HEK293 (cell line): ENCODE data around the gene SUMO1.
A peak's percentile ranks its signal among the peaks of the same experiment; 100 is the strongest.

ENCODE experiments used
- CTCF ChIA-PET: fragments of 350-600 bp; formaldehyde crosslinking; extraction: SDS; loops from one replicate; lab custom pipeline; 2021; ENCODE audit warnings: antibody characterized with exemption; lab: Yijun Ruan, JAX
- POLR2A ChIA-PET: fragments of 300-600 bp; formaldehyde crosslinking; extraction: SDS; loops from one replicate; lab custom pipeline; 2020; ENCODE audit warnings: antibody characterized with exemption, inconsistent platforms; lab: Yijun Ruan, JAX
- H3K27ac ChIP-seq: fragments of 200-500 bp; sonication (Bioruptor generic); 2 replicates; pipeline ENCODE4 v1.5.1; 2014; ENCODE audit warnings: low read depth, low read length, control low read depth, inconsistent platforms; ENCODE audit errors: extremely low read depth
- H3K36me3 ChIP-seq, 2 experiments: fragments of 200-500 bp in 1 of 2; sonication (Bioruptor generic) in 1 of 2; 1 replicate in 1 of 2; 2 replicates in 1 of 2; pipeline ENCODE4 v1.5.1; 2014 to 2017; ENCODE audit warnings: inconsistent platforms in 2 of 2, low read length in 2 of 2; ENCODE audit not compliant: control insufficient read depth in 2 of 2, insufficient read depth in 1 of 2
- H3K4me1 ChIP-seq: fragments of 200-500 bp; sonication (Bioruptor generic); 2 replicates; pipeline ENCODE4 v1.5.1; 2014; ENCODE audit warnings: mild to moderate bottlenecking, low read length, inconsistent platforms; ENCODE audit not compliant: control insufficient read depth, insufficient read depth
- H3K4me3 ChIP-seq: 2 replicates; pipeline ENCODE4 v1.5.1; 2011; ENCODE audit warnings: low read depth, mild to moderate bottlenecking, control low read depth, low read length, moderate library complexity
- H3K9me3 ChIP-seq: fragments of 200-500 bp; sonication (Bioruptor generic); 2 replicates; pipeline ENCODE4 v1.5.1; 2014; ENCODE audit warnings: low read depth, low read length, inconsistent platforms; ENCODE audit not compliant: control insufficient read depth, insufficient read depth
- GLIS2 ChIP-seq: fragments of 450-650 bp; formaldehyde crosslinking; IDR thresholded peaks from 2 replicates; pipeline ENCODE4 v1.5.1; 2016; ENCODE audit warnings: missing biosample characterization, missing genetic modification characterization
- OSR2 ChIP-seq: fragments of 450-650 bp; formaldehyde crosslinking; IDR thresholded peaks from 2 replicates; pipeline ENCODE4 v1.5.1; 2016; ENCODE audit warnings: missing biosample characterization, missing genetic modification characterization
- PRDM1 ChIP-seq: fragments of 450-650 bp; formaldehyde crosslinking; IDR thresholded peaks from 2 replicates; pipeline ENCODE4; 2016; ENCODE audit warnings: missing biosample characterization, missing genetic modification characterization
- RBAK ChIP-seq: fragments of 450-650 bp; formaldehyde crosslinking; IDR thresholded peaks from 2 replicates; pipeline ENCODE4 v1.5.1; 2016; ENCODE audit warnings: missing biosample characterization, missing genetic modification characterization
- SALL2 ChIP-seq: fragments of 450-650 bp; formaldehyde crosslinking; IDR thresholded peaks from 2 replicates; pipeline ENCODE4 v1.5.0; 2017; ENCODE audit warnings: missing biosample characterization, mild to moderate bottlenecking, missing genetic modification characterization, borderline replicate concordance
- SCRT2 ChIP-seq: fragments of 450-650 bp; formaldehyde crosslinking; IDR thresholded peaks from 2 replicates; pipeline ENCODE4 v1.5.1; 2016; ENCODE audit warnings: missing biosample characterization, missing genetic modification characterization
- WT1 ChIP-seq: fragments of 450-650 bp; formaldehyde crosslinking; IDR thresholded peaks from 2 replicates; pipeline ENCODE4 v1.5.1; 2016; ENCODE audit warnings: missing biosample characterization, missing genetic modification characterization
- ZBTB17 ChIP-seq: fragments of 450-650 bp; formaldehyde crosslinking; IDR thresholded peaks from 2 replicates; pipeline ENCODE4 v1.5.1; 2016; ENCODE audit warnings: missing biosample characterization, missing genetic modification characterization
- ZFP69B ChIP-seq: fragments of 450-650 bp; formaldehyde crosslinking; IDR thresholded peaks from 2 replicates; pipeline ENCODE4 v1.5.1; 2016; ENCODE audit warnings: missing biosample characterization, missing genetic modification characterization
- ZNF121 ChIP-seq: fragments of 450-650 bp; formaldehyde crosslinking; IDR thresholded peaks from 2 replicates; pipeline ENCODE4 v1.5.1; 2016; ENCODE audit warnings: missing biosample characterization, missing genetic modification characterization
- ZNF169 ChIP-seq: fragments of 450-650 bp; formaldehyde crosslinking; IDR thresholded peaks from 2 replicates; pipeline ENCODE4 v1.5.1; 2016; ENCODE audit warnings: missing biosample characterization, missing genetic modification characterization
- ZNF2 ChIP-seq: fragments of 450-650 bp; formaldehyde crosslinking; IDR thresholded peaks from 2 replicates; pipeline ENCODE4 v1.5.1; 2016; ENCODE audit warnings: missing biosample characterization, missing genetic modification characterization
- ZNF292 ChIP-seq: fragments of 450-650 bp; formaldehyde crosslinking; IDR thresholded peaks from 2 replicates; pipeline ENCODE4 v1.5.1; 2016; ENCODE audit warnings: low read depth, missing biosample characterization, missing genetic modification characterization, borderline replicate concordance
- ZNF366 ChIP-seq: fragments of 450-650 bp; formaldehyde crosslinking; conservative IDR thresholded peaks from 2 replicates; pipeline ENCODE4 v1.5.1; 2016; ENCODE audit warnings: missing biosample characterization, missing genetic modification characterization
- ZNF501 ChIP-seq: fragments of 450-650 bp; formaldehyde crosslinking; IDR thresholded peaks from 2 replicates; pipeline ENCODE4 v1.5.1; 2016; ENCODE audit warnings: missing biosample characterization, missing genetic modification characterization
- ZNF514 ChIP-seq: fragments of 450-650 bp; formaldehyde crosslinking; IDR thresholded peaks from 2 replicates; pipeline ENCODE4 v1.5.1; 2016; ENCODE audit warnings: missing biosample characterization, missing genetic modification characterization
- ZNF558 ChIP-seq: fragments of 450-650 bp; formaldehyde crosslinking; IDR thresholded peaks from 2 replicates; pipeline ENCODE4 v1.5.1; 2016; ENCODE audit warnings: missing biosample characterization, missing genetic modification characterization
- ZNF585B ChIP-seq: fragments of 450-650 bp; formaldehyde crosslinking; IDR thresholded peaks from 2 replicates; pipeline ENCODE4 v1.5.1; 2016; ENCODE audit warnings: missing biosample characterization, missing genetic modification characterization
- ZNF596 ChIP-seq: fragments of 450-650 bp; IDR thresholded peaks from 2 replicates; pipeline ENCODE4 v1.5.0; 2018; ENCODE audit warnings: missing biosample characterization, mild to moderate bottlenecking, missing genetic modification characterization, moderate library complexity
- ZNF600 ChIP-seq: fragments of 450-650 bp; formaldehyde crosslinking; IDR thresholded peaks from 2 replicates; pipeline ENCODE4 v1.5.1; 2016; ENCODE audit warnings: missing biosample characterization, missing genetic modification characterization
- ZSCAN16 ChIP-seq: fragments of 450-650 bp; formaldehyde crosslinking; IDR thresholded peaks from 2 replicates; pipeline ENCODE4 v1.5.1; 2016; ENCODE audit warnings: missing biosample characterization, missing genetic modification characterization
- TF ChIP-seq, protein P1 (sequence below): fragments of 450-650 bp; IDR thresholded peaks from 2 replicates; pipeline ENCODE4 v1.5.1; 2018; ENCODE audit warnings: missing biosample characterization, mild to moderate bottlenecking, missing genetic modification characterization
- TF ChIP-seq, protein P2 (sequence below): fragments of 450-650 bp; formaldehyde crosslinking; IDR thresholded peaks from 2 replicates; pipeline ENCODE4 v1.5.1; 2017; ENCODE audit warnings: missing biosample characterization, mild to moderate bottlenecking, missing genetic modification characterization, moderate library complexity
- TF ChIP-seq, protein P3 (sequence below): fragments of 450-650 bp; formaldehyde crosslinking; IDR thresholded peaks from 2 replicates; pipeline ENCODE4 v1.5.1; 2016; ENCODE audit warnings: missing biosample characterization, missing genetic modification characterization
- TF ChIP-seq, protein P4 (sequence below): fragments of 450-650 bp; formaldehyde crosslinking; IDR thresholded peaks from 2 replicates; pipeline ENCODE4 v1.5.1; 2016; ENCODE audit warnings: missing biosample characterization, missing genetic modification characterization
- TF ChIP-seq, protein P5 (sequence below): fragments of 450-650 bp; formaldehyde crosslinking; IDR thresholded peaks from 2 replicates; pipeline ENCODE4 v1.5.1; 2016; ENCODE audit warnings: missing biosample characterization, missing genetic modification characterization

The SUMO1 gene

DNA sequence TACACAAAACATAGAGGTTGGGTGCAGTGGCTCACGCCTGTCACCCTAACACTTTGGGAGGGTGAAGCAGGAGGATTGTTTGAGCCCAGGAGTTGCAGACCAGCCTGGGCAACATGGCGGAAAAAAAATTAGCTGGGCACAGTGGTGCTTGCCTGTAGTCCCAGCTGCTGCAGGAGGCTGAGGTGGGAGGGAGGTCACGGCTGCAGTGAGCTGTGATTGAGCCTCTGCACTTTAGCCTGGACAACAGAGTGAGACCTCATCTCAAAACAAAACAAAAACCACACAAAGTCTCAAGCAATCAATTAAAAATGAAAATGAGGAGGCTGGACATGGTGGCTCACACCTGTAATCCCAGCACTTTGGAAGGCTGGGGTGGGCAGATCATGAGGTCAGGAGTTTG, 32.1 kb upstream of the SUMO1 start:
- peaks cover 8 to 9% of the 10 kb centered on the region in 2 experiments; a peak in 2 of 3 replicates for H3K36me3 ChIP-seq
- TF ChIP-seq RBAK (tag by site-specific recombination) (no peak), ZNF514 (tag by site-specific recombination) (no peak), ZNF169 (tag by site-specific recombination) (no peak), ZFP69B (tag by site-specific recombination) (no peak), ZNF121 (tag by site-specific recombination) (peak; percentile 93), WT1 (tag by site-specific recombination) (no peak), ZSCAN16 (tag by site-specific recombination) (no peak), GLIS2 (no peak), ZNF292 (tag by site-specific recombination) (no peak), ZNF585B (tag by site-specific recombination) (no peak), ZBTB17 (tag by site-specific recombination) (peak; percentile 17; the same call in 1 of the 2 replicates)
- TF ChIP-seq, protein P1, sequence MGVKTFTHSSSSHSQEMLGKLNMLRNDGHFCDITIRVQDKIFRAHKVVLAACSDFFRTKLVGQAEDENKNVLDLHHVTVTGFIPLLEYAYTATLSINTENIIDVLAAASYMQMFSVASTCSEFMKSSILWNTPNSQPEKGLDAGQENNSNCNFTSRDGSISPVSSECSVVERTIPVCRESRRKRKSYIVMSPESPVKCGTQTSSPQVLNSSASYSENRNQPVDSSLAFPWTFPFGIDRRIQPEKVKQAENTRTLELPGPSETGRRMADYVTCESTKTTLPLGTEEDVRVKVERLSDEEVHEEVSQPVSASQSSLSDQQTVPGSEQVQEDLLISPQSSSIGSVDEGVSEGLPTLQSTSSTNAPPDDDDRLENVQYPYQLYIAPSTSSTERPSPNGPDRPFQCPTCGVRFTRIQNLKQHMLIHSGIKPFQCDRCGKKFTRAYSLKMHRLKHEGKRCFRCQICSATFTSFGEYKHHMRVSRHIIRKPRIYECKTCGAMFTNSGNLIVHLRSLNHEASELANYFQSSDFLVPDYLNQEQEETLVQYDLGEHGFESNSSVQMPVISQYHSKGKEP, result no peak
- TF ChIP-seq, protein P2, sequence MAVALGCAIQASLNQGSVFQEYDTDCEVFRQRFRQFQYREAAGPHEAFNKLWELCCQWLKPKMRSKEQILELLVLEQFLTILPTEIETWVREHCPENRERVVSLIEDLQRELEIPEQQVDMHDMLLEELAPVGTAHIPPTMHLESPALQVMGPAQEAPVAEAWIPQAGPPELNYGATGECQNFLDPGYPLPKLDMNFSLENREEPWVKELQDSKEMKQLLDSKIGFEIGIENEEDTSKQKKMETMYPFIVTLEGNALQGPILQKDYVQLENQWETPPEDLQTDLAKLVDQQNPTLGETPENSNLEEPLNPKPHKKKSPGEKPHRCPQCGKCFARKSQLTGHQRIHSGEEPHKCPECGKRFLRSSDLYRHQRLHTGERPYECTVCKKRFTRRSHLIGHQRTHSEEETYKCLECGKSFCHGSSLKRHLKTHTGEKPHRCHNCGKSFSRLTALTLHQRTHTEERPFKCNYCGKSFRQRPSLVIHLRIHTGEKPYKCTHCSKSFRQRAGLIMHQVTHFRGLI (tag by site-specific recombination), result no peak
- TF ChIP-seq, protein P3, sequence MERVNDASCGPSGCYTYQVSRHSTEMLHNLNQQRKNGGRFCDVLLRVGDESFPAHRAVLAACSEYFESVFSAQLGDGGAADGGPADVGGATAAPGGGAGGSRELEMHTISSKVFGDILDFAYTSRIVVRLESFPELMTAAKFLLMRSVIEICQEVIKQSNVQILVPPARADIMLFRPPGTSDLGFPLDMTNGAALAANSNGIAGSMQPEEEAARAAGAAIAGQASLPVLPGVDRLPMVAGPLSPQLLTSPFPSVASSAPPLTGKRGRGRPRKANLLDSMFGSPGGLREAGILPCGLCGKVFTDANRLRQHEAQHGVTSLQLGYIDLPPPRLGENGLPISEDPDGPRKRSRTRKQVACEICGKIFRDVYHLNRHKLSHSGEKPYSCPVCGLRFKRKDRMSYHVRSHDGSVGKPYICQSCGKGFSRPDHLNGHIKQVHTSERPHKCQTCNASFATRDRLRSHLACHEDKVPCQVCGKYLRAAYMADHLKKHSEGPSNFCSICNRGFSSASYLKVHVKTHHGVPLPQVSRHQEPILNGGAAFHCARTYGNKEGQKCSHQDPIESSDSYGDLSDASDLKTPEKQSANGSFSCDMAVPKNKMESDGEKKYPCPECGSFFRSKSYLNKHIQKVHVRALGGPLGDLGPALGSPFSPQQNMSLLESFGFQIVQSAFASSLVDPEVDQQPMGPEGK (tag by site-specific recombination), result no peak
- TF ChIP-seq, protein P4, sequence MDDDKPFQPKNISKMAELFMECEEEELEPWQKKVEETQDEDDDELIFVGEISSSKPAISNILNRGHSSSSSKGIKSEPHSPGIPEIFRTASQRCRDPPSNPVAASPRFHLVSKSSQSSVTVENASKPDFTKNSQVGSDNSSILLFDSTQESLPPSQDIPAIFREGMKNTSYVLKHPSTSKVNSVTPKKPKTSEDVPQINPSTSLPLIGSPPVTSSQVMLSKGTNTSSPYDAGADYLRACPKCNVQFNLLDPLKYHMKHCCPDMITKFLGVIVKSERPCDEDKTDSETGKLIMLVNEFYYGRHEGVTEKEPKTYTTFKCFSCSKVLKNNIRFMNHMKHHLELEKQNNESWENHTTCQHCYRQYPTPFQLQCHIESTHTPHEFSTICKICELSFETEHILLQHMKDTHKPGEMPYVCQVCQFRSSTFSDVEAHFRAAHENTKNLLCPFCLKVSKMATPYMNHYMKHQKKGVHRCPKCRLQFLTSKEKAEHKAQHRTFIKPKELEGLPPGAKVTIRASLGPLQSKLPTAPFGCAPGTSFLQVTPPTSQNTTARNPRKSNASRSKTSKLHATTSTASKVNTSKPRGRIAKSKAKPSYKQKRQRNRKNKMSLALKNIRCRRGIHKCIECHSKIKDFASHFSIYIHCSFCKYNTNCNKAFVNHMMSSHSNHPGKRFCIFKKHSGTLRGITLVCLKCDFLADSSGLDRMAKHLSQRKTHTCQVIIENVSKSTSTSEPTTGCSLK, result no peak
- TF ChIP-seq, all 188 proteins: peak for 2
- ChIA-PET POLR2A (no interaction called here), CTCF (interaction anchor here (0.6 to 1.0 kb wide), 2 partner anchors 9 to 11 kb away, joined by 3 to 4 read pairs; no protein-coding TSS in a partner anchor)
- H3K27ac ChIP-seq, result no peak overlapping the region
- no peak overlapping the region for H3K4me3 ChIP-seq
- no peaks in the 10 kb centered on the region for H3K9me3 ChIP-seq
- H3K4me1 ChIP-seq, result peaks cover 6% of the 10 kb centered on the region

DNA sequence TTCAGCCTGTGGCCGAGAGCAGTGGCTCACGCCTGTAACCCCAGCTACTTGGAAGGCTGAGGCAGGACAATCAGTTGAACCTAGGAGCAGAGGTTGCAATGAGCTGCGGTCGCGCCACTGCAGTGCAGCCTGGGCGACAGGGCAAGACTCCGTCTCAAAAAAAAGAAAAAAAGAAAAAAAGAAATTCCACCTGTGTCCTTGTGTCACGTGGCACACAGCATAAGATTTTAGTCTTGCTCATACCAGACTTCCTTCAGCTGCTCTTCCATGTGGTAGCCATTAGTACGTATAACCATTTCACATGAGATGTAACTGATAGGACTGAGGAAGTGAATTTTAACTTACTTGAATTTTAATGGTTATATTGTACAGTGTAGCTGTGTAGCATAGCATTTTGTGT, 31.2 kb upstream of the SUMO1 start:
- Histone ChIP-seq H3K4me3 (no peak overlapping the region), H3K36me3 (peaks cover 4 to 7% of the 10 kb centered on the region in 2 experiments; a peak in 2 of 3 replicates), H3K27ac (no peak overlapping the region), H3K9me3 (no peaks in the 10 kb centered on the region), H3K4me1 (peaks cover 6% of the 10 kb centered on the region)
- ChIA-PET POLR2A (no interaction called here), CTCF (interaction anchor here (0.7 to 3.2 kb wide), 3 partner anchors 9 to 474 kb away, joined by 4 to 21 read pairs (median 4); no protein-coding TSS in a partner anchor)
- TF ChIP-seq ZNF366 (tag by site-specific recombination), result peak; percentile 37; the same call in 1 of the 2 replicates
- peak; percentile 90 for TF ChIP-seq SCRT2 (tag by site-specific recombination)
- TF ChIP-seq, protein P5, sequence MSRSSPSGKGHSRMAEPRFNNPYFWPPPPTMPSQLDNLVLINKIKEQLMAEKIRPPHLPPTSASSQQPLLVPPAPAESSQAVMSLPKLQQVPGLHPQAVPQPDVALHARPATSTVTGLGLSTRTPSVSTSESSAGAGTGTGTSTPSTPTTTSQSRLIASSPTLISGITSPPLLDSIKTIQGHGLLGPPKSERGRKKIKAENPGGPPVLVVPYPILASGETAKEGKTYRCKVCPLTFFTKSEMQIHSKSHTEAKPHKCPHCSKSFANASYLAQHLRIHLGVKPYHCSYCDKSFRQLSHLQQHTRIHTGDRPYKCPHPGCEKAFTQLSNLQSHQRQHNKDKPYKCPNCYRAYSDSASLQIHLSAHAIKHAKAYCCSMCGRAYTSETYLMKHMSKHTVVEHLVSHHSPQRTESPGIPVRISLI, result peak; percentile 94
- TF ChIP-seq, protein P1, result peak; percentile 81
- TF ChIP-seq SALL2 (tag by site-specific recombination), result no peak
- TF ChIP-seq ZBTB17 (tag by site-specific recombination), result peak; percentile 74
- no peak for TF ChIP-seq ZNF558 (tag by site-specific recombination)
- TF ChIP-seq ZNF2 (tag by site-specific recombination), result no peak; the same call in 1 of the 2 replicates
- TF ChIP-seq ZNF600 (tag by site-specific recombination), result peak; percentile 24; the same call in 1 of the 2 replicates
- TF ChIP-seq OSR2 (tag by site-specific recombination), result peak; percentile 22; the same call in 1 of the 2 replicates
- TF ChIP-seq ZNF501, result 0 out of 2 replicates have a peak, but pooled peaks have one; percentile 23
- TF ChIP-seq ZNF596 (tag by site-specific recombination), result no peak
- 0 out of 2 replicates have a peak, but pooled peaks have one; percentile 12 for TF ChIP-seq PRDM1
